Muscle layer of duodenum (tissue), 2 donors: ENCODE data around the gene NHS.

ENCODE experiments used
- H3K27ac ChIP-seq: one replicate; pipeline ENCODE4 v1.7.0; 2013; ENCODE audit warnings: mild to moderate bottlenecking, low read length
- H3K27me3 ChIP-seq: one replicate; pipeline ENCODE4 v1.7.0; 2013; ENCODE audit warnings: low read depth, mild to moderate bottlenecking, control low read depth, low read length
- H3K36me3 ChIP-seq, 2 donors: one replicate each; pipeline ENCODE4 v1.7.0; 2013; ENCODE audit warnings: low read length in 2 of 2, control low read depth in 1 of 2, mild to moderate bottlenecking in 1 of 2; ENCODE audit not compliant: insufficient read depth in 2 of 2, control insufficient read depth in 1 of 2
- H3K4me1 ChIP-seq, 2 donors: one replicate each; pipeline ENCODE4 v1.7.0; 2013; ENCODE audit warnings: low read length in 2 of 2, mild to moderate bottlenecking in 2 of 2, control low read depth in 1 of 2, moderate library complexity in 1 of 2; ENCODE audit not compliant: insufficient read depth in 2 of 2, control insufficient read depth in 1 of 2
- H3K4me3 ChIP-seq, 2 donors: one replicate each; pipeline ENCODE4 v1.7.0; 2013; ENCODE audit warnings: low read length in 2 of 2, low read depth in 1 of 2, mild to moderate bottlenecking in 1 of 2
- H3K9me3 ChIP-seq, 2 donors: one replicate each; pipeline ENCODE4 v1.7.0; 2013; ENCODE audit warnings: low read length in 2 of 2, control low read depth in 1 of 2, mild to moderate bottlenecking in 1 of 2; ENCODE audit not compliant: control insufficient read depth in 1 of 2
- donor health status: healthy.

Gene NHS

DNA sequence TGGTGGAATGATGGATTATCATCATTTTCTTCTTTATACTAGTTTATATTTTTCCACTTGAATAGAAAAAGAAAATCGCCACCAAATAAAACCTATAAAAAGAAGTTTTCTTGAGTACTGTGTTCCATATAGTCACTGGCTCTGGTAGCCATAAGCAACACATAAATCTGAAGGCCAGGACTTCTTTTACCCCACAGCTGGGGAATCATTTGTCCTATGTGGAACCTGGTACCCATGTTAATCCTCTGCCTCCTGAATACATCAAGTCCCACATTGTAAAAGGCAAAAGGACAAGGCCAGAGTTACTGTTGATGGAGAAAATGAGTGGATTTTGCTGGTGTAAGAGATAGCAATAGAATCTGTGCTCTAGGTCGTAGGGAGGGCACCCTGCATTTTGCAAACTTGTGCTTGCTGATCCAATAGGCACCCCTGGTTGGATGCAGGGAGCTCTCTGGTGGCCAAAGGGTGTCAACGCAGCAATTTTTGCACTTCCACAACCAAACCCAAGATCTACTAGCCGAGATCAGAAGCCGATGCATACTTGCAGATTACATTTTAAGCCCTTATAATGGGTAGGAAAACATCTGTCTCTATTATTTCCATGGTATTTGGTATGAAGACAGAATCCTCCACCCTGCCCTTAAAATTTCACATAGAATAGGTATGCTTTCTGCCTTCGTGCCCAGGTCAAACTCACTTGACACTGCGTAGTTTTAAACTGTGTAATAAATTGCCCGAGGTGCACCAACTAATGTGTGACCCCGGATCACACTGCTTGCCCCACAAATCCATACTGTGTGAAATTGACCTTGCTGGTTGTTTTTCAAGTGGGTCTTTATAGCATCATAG is 216.1 kb downstream of the NHS start:
- H3K4me1 ChIP-seq, result peaks cover 0 to 7% of the 10 kb centered on the region in 2 donors
- no peaks in the 10 kb centered on the region for H3K9me3 ChIP-seq
- H3K36me3 ChIP-seq, result no peaks in the 10 kb centered on the region
- H3K4me3 ChIP-seq, result peak overlapping the region; percentile 15 to 44
- no peak overlapping the region for H3K27ac ChIP-seq
- no peaks in the 10 kb centered on the region for H3K27me3 ChIP-seq

DNA sequence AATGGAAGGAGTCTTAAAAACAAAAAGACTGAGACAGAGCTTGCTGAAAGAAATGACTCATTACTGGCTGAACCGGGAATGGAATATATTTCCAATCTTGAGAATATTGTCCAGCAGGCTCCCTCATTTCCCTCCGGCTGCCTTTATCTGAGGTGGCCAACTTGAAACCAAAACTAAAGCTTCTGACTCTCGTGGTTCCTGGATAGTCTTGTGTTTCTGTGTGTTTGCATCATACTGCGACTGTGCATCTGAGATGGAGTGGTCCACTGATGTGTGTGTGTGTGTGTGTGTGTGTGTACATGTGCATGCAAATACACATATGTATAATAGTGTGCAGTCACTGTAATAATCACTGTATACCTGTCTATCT is 216.7 kb downstream of the NHS start:
- H3K4me3 ChIP-seq, result peak overlapping the region; percentile 15 to 44
- peaks cover 0 to 10% of the 10 kb centered on the region in 2 donors for H3K4me1 ChIP-seq
- no peaks in the 10 kb centered on the region for H3K36me3 ChIP-seq
- no peaks in the 10 kb centered on the region for H3K9me3 ChIP-seq
- H3K27ac ChIP-seq, result peak overlapping the region; percentile 45
- H3K27me3 ChIP-seq, result no peaks in the 10 kb centered on the region

DNA sequence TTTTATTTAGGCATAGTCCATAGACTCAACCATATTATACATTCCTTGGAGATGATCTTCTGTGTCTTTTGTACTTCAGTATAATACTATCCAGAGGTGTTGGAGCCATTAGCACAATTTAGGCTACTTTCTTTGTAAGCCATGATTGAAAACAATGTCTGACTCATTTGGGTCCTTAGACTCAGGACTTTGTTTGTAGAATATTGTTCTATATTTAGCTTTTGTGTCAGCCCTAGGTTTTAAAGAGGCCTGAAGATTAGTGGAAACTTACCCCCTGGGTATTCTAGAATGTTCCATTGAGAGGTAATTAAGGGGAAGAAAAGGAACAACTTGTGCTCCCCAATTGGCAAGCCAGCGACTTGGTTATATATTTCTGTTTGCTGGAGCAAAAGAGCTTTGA is 217.1 kb downstream of the NHS start:
- H3K27ac ChIP-seq, result peak overlapping the region; percentile 45
- no peaks in the 10 kb centered on the region for H3K36me3 ChIP-seq
- no peaks in the 10 kb centered on the region for H3K9me3 ChIP-seq
- peaks cover 0 to 10% of the 10 kb centered on the region in 2 donors for H3K4me1 ChIP-seq
- H3K27me3 ChIP-seq, result no peaks in the 10 kb centered on the region
- peak overlapping the region in 1 of 2 donors; percentile 44 for H3K4me3 ChIP-seq

DNA sequence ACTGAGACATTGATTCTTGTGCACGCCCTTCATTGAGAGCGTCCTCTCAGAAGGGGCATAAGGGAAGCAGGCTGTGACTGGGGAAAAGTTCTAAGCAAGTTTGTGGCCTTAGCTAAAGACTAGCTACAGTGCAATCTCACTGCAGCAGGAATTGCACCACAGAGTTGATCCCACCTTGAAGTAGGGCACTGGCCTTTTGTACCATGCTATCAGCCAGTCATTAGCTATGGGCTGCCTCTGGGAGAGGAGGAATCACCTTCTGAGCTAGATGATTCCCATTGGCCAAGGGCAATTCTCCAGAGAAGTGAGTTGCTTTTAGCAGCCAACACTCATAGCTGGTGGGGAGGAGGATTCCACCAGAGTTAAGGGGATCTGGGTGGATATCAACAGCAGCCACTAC is 219.7 kb downstream of the NHS start:
- no peaks in the 10 kb centered on the region for H3K27me3 ChIP-seq
- H3K36me3 ChIP-seq, result no peaks in the 10 kb centered on the region
- no peak overlapping the region for H3K27ac ChIP-seq
- H3K4me3 ChIP-seq, result no peak overlapping the region
- no peaks in the 10 kb centered on the region for H3K9me3 ChIP-seq
- peaks cover 10 to 12% of the 10 kb centered on the region in 2 donors for H3K4me1 ChIP-seq

DNA sequence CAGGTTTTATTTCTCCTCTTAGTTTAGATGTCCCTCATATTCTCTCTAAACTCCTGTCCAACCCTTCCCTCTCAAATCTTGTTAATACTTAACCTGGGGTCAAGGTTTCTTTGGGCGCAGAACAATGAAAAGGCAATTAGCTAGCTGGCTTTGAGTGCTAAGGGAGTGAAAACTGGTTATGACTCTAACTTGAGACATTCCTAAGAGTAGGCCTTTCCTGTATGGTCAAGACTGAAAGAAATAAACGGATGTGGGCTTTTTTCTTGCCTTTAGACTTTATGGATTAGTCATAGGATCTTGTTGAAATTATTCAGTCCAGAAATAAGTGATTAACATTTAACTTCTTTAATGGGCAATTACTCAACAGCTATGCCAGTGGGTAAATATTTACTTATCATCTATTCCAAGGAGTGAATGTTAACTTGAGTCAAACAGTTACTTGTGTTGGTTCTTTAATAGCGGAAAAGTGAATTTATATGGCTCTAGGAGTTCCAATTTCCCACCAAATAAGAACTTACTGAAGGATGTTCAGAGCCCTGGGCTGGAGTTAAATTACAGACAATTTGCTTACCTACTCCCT is 220.5 kb downstream of the NHS start:
- Histone ChIP-seq H3K4me1 (peaks cover 10 to 16% of the 10 kb centered on the region in 2 donors), H3K27me3 (no peaks in the 10 kb centered on the region), H3K36me3 (no peaks in the 10 kb centered on the region), H3K27ac (no peak overlapping the region), H3K9me3 (no peaks in the 10 kb centered on the region), H3K4me3 (no peak overlapping the region)

DNA sequence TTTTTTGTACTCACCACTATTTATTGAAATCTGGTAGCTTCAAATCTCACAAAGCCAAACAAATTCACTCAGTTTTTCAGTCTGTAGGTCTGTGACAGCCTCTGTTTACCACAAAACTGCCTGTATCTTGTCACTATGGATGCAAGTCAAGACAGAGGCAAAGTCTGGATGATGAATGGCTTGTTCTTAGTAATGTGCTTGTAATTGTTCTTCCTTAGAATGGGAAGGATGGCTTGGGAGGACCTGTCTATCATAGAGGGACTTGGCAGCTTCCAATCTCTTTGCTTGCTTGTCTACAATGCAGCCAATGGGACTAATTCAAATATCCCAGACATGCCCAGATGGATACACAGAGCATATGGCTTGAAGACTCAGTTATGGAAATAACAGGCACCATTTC is 221.1 kb downstream of the NHS start:
- no peaks in the 10 kb centered on the region for H3K9me3 ChIP-seq
- H3K27ac ChIP-seq, result no peak overlapping the region
- no peaks in the 10 kb centered on the region for H3K36me3 ChIP-seq
- H3K4me3 ChIP-seq, result no peak overlapping the region
- peaks cover 10 to 18% of the 10 kb centered on the region in 2 donors for H3K4me1 ChIP-seq
- no peaks in the 10 kb centered on the region for H3K27me3 ChIP-seq

DNA sequence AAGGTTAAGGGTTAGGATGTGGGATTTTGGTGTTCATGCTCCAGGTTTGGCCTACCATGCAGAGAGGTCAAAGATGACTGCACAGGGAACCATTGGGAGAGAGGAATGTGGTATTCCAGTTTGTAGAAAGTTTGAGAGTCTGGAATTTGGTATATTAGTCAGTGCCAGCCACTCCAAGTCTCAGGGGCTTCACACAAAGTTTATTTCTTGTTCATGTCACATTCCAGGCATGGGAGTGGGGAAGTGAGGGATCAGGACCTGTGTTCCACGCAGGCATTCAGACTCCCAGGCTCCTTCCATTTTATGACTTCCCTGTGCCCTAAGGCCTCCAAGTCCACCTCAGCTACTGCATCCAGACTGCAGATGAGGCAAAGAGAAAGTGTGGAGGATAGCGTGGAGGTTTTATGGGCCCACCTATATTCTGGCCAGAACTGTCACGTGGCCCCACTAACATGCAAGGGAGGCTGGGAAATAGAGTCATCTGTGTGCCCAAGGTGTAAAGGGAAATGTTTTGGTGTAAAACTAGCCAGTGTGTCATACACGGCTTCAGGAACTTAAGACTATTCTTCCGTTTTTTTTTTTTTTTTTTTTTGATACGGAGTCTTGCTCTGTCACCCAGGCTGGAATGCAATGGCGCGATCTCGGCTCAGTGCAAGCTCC is 221.7 kb downstream of the NHS start:
- Histone ChIP-seq H3K4me1 (peaks cover 10 to 18% of the 10 kb centered on the region in 2 donors), H3K9me3 (no peaks in the 10 kb centered on the region), H3K4me3 (no peak overlapping the region), H3K27me3 (no peaks in the 10 kb centered on the region), H3K36me3 (no peaks in the 10 kb centered on the region), H3K27ac (no peak overlapping the region)

DNA sequence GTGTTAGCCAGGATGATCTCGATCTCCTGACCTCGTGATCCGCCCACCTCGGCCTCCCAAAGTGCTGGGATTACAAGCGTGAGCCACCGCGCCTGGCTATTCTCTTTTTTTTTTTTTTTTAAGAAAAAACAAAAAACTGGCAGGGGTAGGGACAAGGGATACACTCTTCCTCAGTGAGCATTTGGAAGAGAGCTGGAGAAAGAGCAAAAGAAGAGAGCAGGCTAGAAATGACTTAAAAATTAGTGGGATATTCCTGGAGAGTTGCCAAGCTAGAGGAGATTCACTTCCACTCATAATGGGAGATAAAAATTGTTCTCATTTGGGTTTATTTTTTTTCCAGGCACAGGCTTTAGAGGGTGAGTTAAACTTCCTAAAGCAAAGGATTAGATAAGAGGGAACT is 222.3 kb downstream of the NHS start:
- no peak overlapping the region for H3K27ac ChIP-seq
- no peaks in the 10 kb centered on the region for H3K9me3 ChIP-seq

DNA sequence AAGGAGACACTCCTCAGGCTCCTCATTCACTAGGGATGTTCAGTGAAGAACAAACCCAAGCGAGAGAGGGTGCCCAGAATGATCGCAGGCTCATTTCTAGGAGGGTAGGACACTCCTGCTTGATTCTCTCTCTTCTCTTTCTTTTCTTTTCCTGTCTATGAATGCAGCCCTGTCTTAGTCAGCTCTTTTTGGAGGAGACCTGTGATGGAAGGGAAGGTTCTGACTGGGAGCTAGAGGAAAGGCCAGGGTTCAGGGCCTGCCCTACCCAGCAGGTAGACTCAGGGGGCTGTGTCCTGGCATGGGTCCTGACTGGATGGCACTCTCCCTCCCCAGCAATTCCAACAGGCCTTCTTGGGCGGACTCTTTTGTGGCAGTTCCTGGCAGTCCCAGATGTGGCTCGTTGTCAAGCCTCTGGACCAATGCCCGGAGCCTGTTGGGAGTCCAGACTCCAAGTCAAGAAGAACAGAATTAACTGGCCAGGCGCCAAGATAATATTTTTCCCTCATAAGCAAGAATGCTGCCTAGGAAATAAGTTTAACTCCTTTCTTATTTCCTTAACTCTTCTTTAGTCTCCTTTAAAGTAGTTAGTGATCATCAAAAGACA is 222.9 kb downstream of the NHS start:
- H3K4me1 ChIP-seq, result peaks cover 10 to 18% of the 10 kb centered on the region in 2 donors
- no peak overlapping the region for H3K4me3 ChIP-seq
- H3K36me3 ChIP-seq, result no peaks in the 10 kb centered on the region
- H3K9me3 ChIP-seq, result no peaks in the 10 kb centered on the region
- no peaks in the 10 kb centered on the region for H3K27me3 ChIP-seq
- no peak overlapping the region for H3K27ac ChIP-seq

More for the DNA sequence above, 222.3 kb downstream of the NHS start:
- Histone ChIP-seq H3K36me3 (no peaks in the 10 kb centered on the region), H3K4me3 (no peak overlapping the region), H3K27me3 (no peaks in the 10 kb centered on the region), H3K4me1 (peaks cover 10 to 18% of the 10 kb centered on the region in 2 donors)

DNA sequence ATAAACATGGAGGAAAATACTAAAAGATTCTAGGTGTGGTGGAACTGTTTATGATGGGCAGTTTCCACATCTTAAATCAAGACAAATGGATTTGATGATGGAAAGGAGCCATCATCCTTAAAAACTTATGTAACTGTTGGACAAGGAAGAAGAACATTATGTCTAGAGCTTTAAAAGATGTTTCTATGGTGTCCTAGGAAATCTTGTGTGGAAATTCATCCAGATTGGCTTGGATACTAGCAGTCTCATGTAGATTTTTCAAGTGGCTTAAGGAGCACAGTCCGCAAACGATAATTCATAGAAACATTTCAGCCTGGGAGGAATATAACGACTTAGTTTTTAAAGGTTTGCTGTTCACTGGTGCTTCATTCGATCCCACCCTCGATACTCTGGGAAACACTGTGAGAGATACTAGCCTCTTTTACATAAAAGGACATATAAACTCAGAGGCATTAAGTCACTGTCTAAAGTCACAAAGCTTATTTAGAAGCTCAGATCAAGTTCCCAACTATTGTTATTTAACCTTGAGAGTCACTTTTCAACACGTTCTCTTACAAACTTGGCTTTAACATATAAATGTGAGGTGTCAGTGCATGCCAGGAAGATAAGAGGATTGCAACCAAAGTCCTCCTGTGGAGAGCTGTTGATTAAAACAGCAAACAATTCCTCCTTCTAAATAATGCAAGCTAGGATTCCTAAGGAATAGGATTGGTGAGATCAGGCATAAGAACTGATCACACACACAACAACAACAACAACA is 226.6 kb downstream of the NHS start:
- no peaks in the 10 kb centered on the region for H3K36me3 ChIP-seq
- H3K27ac ChIP-seq, result no peak overlapping the region
- peaks cover 0 to 18% of the 10 kb centered on the region in 2 donors for H3K4me1 ChIP-seq
- no peaks in the 10 kb centered on the region for H3K9me3 ChIP-seq
- H3K4me3 ChIP-seq, result no peak overlapping the region
- no peaks in the 10 kb centered on the region for H3K27me3 ChIP-seq
